ENCODE results near the gene MYO9B.

MYO9B gene

GRCh38 chr19:17058236-17058635, 17.3 kb upstream of the MYO9B start:
- H3K36me3 ChIP-seq (ENCODE audit: insufficient read depth, low read length): peaks cover 94% of the 10 kb centered on the region
- TF ChIP-seq, protein P1, sequence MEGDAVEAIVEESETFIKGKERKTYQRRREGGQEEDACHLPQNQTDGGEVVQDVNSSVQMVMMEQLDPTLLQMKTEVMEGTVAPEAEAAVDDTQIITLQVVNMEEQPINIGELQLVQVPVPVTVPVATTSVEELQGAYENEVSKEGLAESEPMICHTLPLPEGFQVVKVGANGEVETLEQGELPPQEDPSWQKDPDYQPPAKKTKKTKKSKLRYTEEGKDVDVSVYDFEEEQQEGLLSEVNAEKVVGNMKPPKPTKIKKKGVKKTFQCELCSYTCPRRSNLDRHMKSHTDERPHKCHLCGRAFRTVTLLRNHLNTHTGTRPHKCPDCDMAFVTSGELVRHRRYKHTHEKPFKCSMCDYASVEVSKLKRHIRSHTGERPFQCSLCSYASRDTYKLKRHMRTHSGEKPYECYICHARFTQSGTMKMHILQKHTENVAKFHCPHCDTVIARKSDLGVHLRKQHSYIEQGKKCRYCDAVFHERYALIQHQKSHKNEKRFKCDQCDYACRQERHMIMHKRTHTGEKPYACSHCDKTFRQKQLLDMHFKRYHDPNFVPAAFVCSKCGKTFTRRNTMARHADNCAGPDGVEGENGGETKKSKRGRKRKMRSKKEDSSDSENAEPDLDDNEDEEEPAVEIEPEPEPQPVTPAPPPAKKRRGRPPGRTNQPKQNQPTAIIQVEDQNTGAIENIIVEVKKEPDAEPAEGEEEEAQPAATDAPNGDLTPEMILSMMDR (IDR thresholded peaks at IDR 0.05; ENCODE audit: borderline replicate concordance, extremely low read depth, low read length, poor library complexity, severe bottlenecking): no peak
- no peak for TF ChIP-seq EZH2 (IDR thresholded peaks at IDR 0.05; ENCODE audit: borderline replicate concordance, low read depth, low read length, severe bottlenecking)
- DNase-seq: no peak

GRCh38 chr19:17060802-17061201, 14.8 kb upstream of the MYO9B start:
- H3K9me3 ChIP-seq (ENCODE audit: insufficient read depth, low read length, severe bottlenecking): peaks cover 9% of the 10 kb centered on the region
- no peak overlapping the region for H3K4me3 ChIP-seq (ENCODE audit: low read depth in 1 of 2, low read length in 2 of 2)
- ATAC-seq (ENCODE audit: insufficient read depth, low read depth) (no peak), DNase-seq (no peak)
- no peaks in the 10 kb centered on the region for H3K4me1 ChIP-seq (ENCODE audit: insufficient read depth, low read length)
- no peak overlapping the region for H2AFZ ChIP-seq (ENCODE audit: low read depth, low read length)
- peaks cover 95% of the 10 kb centered on the region for H3K36me3 ChIP-seq (ENCODE audit: insufficient read depth, low read length)
- H3K27ac ChIP-seq (ENCODE audit: low read length): no peak overlapping the region
- no peak overlapping the region for H3K4me2 ChIP-seq (ENCODE audit: insufficient read depth, low read length)
- no peak overlapping the region for H3K9ac ChIP-seq (ENCODE audit: low read depth, low read length)
- TF ChIP-seq, protein P1 (IDR thresholded peaks at IDR 0.05; ENCODE audit: borderline replicate concordance, extremely low read depth, low read length, poor library complexity, severe bottlenecking): no peak
- TF ChIP-seq EZH2 (IDR thresholded peaks at IDR 0.05; ENCODE audit: borderline replicate concordance, low read depth, low read length, severe bottlenecking): no peak
- H4K20me1 ChIP-seq (ENCODE audit: insufficient read depth, low read length): peaks cover 3% of the 10 kb centered on the region; the same call in 1 of the 2 replicates
- no peaks in the 10 kb centered on the region for H3K27me3 ChIP-seq (ENCODE audit: insufficient read depth, low read length, poor library complexity)
- peaks cover 60% of the 10 kb centered on the region for H3K79me2 ChIP-seq (ENCODE audit: insufficient read depth, low read length)

More at GRCh38 chr19:17058236-17058635, 17.3 kb upstream of the MYO9B start:
- no peak overlapping the region for H2AFZ ChIP-seq (ENCODE audit: low read depth, low read length)
- H3K79me2 ChIP-seq (ENCODE audit: insufficient read depth, low read length): peaks cover 36% of the 10 kb centered on the region
- no peak overlapping the region for H3K27ac ChIP-seq (ENCODE audit: low read length)
- peaks cover 9% of the 10 kb centered on the region for H3K9me3 ChIP-seq (ENCODE audit: insufficient read depth, low read length, severe bottlenecking)
- no peaks in the 10 kb centered on the region for H3K4me1 ChIP-seq (ENCODE audit: insufficient read depth, low read length)
- ATAC-seq (ENCODE audit: insufficient read depth, low read depth): no peak
- H4K20me1 ChIP-seq (ENCODE audit: insufficient read depth, low read length): no peaks in the 10 kb centered on the region; the same call in 1 of the 2 replicates
- H3K27me3 ChIP-seq (ENCODE audit: insufficient read depth, low read length, poor library complexity): no peaks in the 10 kb centered on the region
- H3K4me2 ChIP-seq (ENCODE audit: insufficient read depth, low read length): no peak overlapping the region
- H3K4me3 ChIP-seq (ENCODE audit: low read depth in 1 of 2, low read length in 2 of 2): no peak overlapping the region
- H3K9ac ChIP-seq (ENCODE audit: low read depth, low read length): no peak overlapping the region

- Histone ChIP-seq H3K4me2 (ENCODE audit: insufficient read depth, low read length) (no peak overlapping the region), H3K9ac (ENCODE audit: low read depth, low read length) (no peak overlapping the region), H3K36me3 (ENCODE audit: insufficient read depth, low read length) (peaks cover 95% of the 10 kb centered on the region)
These were observed 14.4 kb upstream of the MYO9B start for GRCh38 chr19:17061205-17061604.

More at GRCh38 chr19:17061205-17061604, 14.4 kb upstream of the MYO9B start:
- Histone ChIP-seq H3K4me3 (ENCODE audit: low read depth in 1 of 2, low read length in 2 of 2) (no peak overlapping the region), H3K9me3 (ENCODE audit: insufficient read depth, low read length, severe bottlenecking) (peaks cover 9% of the 10 kb centered on the region), H3K79me2 (ENCODE audit: insufficient read depth, low read length) (peaks cover 64% of the 10 kb centered on the region), H3K4me1 (ENCODE audit: insufficient read depth, low read length) (no peaks in the 10 kb centered on the region), H4K20me1 (ENCODE audit: insufficient read depth, low read length) (peaks cover 3% of the 10 kb centered on the region; the same call in 1 of the 2 replicates), H3K27ac (ENCODE audit: low read length) (no peak overlapping the region), H3K27me3 (ENCODE audit: insufficient read depth, low read length, poor library complexity) (no peaks in the 10 kb centered on the region), H2AFZ (ENCODE audit: low read depth, low read length) (no peak overlapping the region)
- DNase-seq (no peak), ATAC-seq (ENCODE audit: insufficient read depth, low read depth) (no peak)
- no peak for TF ChIP-seq EZH2 (IDR thresholded peaks at IDR 0.05; ENCODE audit: borderline replicate concordance, low read depth, low read length, severe bottlenecking)
- TF ChIP-seq, protein P1 (IDR thresholded peaks at IDR 0.05; ENCODE audit: borderline replicate concordance, extremely low read depth, low read length, poor library complexity, severe bottlenecking): no peak

Data from DND-41 (cell line).